GM12878 (cell line): Measurements from ENCODE around the gene RAI14.

ENCODE experiments used
- GATAD2B ChIP-seq: fragments of 450-650 bp; conservative IDR thresholded peaks from 2 replicates; pipeline ENCODE4 v1.6.1; 2017; ENCODE audit warnings: low read depth, mild to moderate bottlenecking, moderate library complexity
- IRF5 ChIP-seq: fragments of 450-650 bp; IDR thresholded peaks from 2 replicates; pipeline ENCODE4 v1.6.1; 2017; ENCODE audit warnings: borderline replicate concordance
- POLR2A ChIP-seq: IDR thresholded peaks from 2 replicates; pipeline ENCODE4 v1.6.1; 2011; ENCODE audit warnings: low read depth, mild to moderate bottlenecking, low read length
- RBBP5 ChIP-seq: fragments of 200-600 bp; sonication (generic); conservative IDR thresholded peaks from 2 replicates; pipeline ENCODE4 v1.6.1; 2016
- SIN3A ChIP-seq: IDR thresholded peaks from 2 replicates; pipeline ENCODE4 v1.6.1; 2012; ENCODE audit warnings: low read depth, low read length, improper control_type of control experiment
- TAF1 ChIP-seq: IDR thresholded peaks from 2 replicates; pipeline ENCODE4 v1.6.1; 2011; ENCODE audit warnings: mild to moderate bottlenecking, low read depth, low read length, borderline replicate concordance
- TF ChIP-seq, protein P1 (sequence below), 3 experiments: IDR thresholded peaks in 2 of 3; conservative IDR thresholded peaks in 1 of 3; 2 replicates each; pipeline ENCODE4 v1.5.1; 2011; ENCODE audit warnings: low read depth in 3 of 3, low read length in 3 of 3, mild to moderate bottlenecking in 3 of 3, control low read depth in 2 of 3, moderate library complexity in 2 of 3, inconsistent platforms in 1 of 3, mixed read lengths in 1 of 3; ENCODE audit not compliant: control insufficient read depth in 2 of 3, insufficient read depth in 1 of 3; ENCODE audit errors: extremely low read depth in 1 of 3

- TF ChIP-seq TAF1 (no peak), GATAD2B (no peak), RBBP5 (no peak), SIN3A (no peak), POLR2A (no peak), IRF5 (no peak)
- TF ChIP-seq, protein P1, sequence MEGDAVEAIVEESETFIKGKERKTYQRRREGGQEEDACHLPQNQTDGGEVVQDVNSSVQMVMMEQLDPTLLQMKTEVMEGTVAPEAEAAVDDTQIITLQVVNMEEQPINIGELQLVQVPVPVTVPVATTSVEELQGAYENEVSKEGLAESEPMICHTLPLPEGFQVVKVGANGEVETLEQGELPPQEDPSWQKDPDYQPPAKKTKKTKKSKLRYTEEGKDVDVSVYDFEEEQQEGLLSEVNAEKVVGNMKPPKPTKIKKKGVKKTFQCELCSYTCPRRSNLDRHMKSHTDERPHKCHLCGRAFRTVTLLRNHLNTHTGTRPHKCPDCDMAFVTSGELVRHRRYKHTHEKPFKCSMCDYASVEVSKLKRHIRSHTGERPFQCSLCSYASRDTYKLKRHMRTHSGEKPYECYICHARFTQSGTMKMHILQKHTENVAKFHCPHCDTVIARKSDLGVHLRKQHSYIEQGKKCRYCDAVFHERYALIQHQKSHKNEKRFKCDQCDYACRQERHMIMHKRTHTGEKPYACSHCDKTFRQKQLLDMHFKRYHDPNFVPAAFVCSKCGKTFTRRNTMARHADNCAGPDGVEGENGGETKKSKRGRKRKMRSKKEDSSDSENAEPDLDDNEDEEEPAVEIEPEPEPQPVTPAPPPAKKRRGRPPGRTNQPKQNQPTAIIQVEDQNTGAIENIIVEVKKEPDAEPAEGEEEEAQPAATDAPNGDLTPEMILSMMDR (IDR thresholded peaks at IDR 0.05 in 2 of 3, conservative IDR thresholded peaks at IDR 0.05 in 1 of 3; ENCODE audit: control insufficient read depth in 2 of 3, extremely low read depth in 1 of 3, insufficient read depth in 1 of 3, low read depth in 3 of 3, low read length in 3 of 3), result no peak
Measured at GRCh38 chr5:34721327-34721726, 65.2 kb downstream of the RAI14 start.
